Activated naive CD4-positive, alpha-beta T cell (primary cell): ENCODE data around the gene GRK3.
"Not testable (repeated sequence)": the region's sequence is repeated elsewhere in the genome, so short reads cannot be mapped to it uniquely, and the experiment has no call there.

ENCODE experiments used
- DNase-seq, 4 experiments: peaks; one replicate each; lab custom pipeline; 2025; lab: John Stamatoyannopoulos, UW

Gene GRK3

DNA sequence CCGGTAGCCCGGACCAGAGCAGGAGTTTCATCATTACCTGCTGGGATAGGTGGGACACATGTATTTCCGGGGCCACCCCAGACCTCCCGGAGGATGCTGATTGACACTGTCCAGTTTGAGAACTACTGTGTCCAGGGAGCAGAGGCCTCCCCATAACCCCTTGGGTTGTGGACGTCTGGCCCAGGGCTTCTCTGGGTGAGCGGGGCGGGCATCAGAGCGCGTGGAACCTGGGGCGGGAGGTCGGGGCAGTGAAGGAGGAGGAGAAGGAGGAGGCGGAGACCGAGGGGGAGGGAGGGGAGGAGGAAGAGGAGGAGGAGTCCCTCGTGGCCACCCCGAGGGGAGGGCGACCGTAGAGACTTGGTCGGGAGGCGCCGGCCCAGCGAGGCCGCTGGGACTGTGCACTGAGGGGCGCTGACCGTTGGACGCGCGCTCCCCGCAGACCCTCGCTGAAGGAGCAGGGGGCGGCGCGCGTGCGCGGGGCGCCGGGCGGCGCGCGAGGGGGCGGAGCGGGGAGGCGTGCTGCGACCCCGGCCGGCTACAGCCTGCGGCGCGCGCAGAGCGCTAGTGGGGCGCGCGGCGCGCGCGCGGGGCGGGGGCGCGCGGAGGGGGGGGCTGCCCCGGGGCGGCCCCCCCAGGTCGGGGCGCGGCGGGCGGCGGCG lies at the start of gene GRK3:
TSS of gene GRK3 (plus strand) at position 356 of the 659 bp plus-strand sequence. CDS start 366 bp downstream, outside the sequence.
- DNase-seq, result peak in 3 of 4 experiments; percentile 15 to 50 (median 22)

- DNase-seq, result no peak
Measured at GRCh38 chr22:25518000-25518663, 46.3 kb upstream of the GRK3 start.

- no peak for DNase-seq
Measured at GRCh38 chr22:25525376-25525775, 39.1 kb upstream of the GRK3 start.

- DNase-seq, result not testable (repeated sequence)
Measured at GRCh38 chr22:25525804-25526584, 38.5 kb upstream of the GRK3 start.

GRCh38 chr22:25527016-25527415 lies 37.5 kb upstream of the GRK3 start:
- DNase-seq, result not testable (repeated sequence)

- DNase-seq, result not testable (repeated sequence)
Measured at GRCh38 chr22:25528068-25528467, 36.4 kb upstream of the GRK3 start.

DNA sequence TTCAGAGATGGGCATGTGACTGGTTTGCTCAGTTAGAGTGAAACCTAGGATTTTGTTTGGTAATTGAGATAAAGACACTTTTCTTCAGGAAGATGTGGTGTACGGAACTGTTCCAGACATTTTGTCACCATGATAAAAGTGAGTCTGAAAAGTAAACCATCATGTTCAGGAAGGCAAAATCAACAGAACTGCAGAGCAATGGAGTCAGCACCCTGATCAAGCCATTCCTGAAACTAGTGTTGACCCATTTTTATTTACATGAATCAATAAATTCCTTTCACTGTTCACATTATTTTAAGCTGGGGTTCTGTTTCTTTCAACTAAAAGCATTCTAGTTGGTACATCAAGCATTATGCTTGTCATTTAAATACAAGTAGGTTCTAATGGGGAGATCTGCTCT lies 35.4 kb upstream of the GRK3 start:
- not testable (repeated sequence) for DNase-seq

GRCh38 chr22:25529541-25530137 lies 34.8 kb upstream of the GRK3 start:
- not testable (repeated sequence) for DNase-seq

- DNase-seq, result not testable (repeated sequence)
Measured at GRCh38 chr22:25531677-25532076, 32.8 kb upstream of the GRK3 start.

DNA sequence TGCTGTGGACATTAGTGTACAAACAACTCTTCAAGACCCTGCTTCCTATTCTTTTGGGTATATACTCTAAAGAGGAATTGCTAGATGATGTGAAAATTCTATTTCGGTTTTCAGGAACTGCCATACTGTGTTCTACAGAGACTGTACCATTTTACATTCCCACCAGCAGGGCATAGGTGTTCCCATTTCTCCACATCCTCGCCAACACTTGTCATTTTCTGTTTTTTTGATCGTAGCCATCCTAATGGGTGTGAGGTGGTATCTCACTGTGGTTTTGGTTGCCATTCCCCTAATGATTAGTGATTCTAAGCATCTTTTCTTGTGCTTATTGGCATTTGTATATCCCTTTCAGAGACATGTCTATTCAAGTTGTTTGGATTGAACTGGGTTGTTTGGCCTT lies 29.8 kb upstream of the GRK3 start:
- no peak for DNase-seq

GRCh38 chr22:25536589-25536988 lies 27.9 kb upstream of the GRK3 start:
- no peak for DNase-seq

DNA sequence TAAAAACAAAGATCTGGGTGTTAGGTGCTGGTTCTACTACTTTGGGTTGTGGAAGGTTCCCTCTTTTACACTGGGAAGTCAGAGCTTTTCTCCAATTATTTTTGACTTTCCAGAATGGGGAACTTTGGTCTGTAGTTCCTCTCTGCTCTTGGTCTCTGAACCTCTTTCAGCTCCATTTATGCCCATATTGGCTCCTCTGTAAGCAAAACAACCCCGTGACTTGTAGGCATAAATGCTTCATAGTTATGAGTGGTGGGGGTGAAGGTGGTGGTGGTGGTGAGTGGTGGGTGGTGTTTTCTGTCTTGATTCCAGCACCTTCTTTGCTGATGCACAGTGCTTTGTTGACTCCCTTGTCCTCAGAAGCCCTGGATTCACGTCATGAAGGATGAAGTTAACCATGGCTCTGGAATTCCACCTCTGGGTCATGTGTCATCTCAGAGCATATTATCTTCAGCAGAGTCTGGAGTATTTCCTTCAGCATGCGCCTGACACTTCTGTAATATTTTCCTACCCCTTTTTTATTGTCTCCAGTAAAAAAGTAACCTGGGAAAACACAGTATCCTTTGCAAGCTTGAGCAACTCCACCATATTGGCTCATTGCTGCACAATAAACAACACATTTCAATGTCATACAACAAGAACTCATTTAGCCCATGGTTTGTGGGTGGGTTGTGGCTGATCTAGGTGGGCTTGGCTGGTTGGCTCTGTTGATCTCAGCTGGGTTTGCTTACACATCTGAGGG lies 24.1 kb upstream of the GRK3 start:
- DNase-seq, result no peak

GRCh38 chr22:25540908-25541660 lies 23.4 kb upstream of the GRK3 start:
- no peak for DNase-seq

- DNase-seq, result no peak
Measured at GRCh38 chr22:25542191-25542590, 22.3 kb upstream of the GRK3 start.

- no peak for DNase-seq
Measured at GRCh38 chr22:25542720-25543402, 21.6 kb upstream of the GRK3 start.

- no peak for DNase-seq
Measured at GRCh38 chr22:25545146-25545545, 19.3 kb upstream of the GRK3 start.

- no peak for DNase-seq
Measured at GRCh38 chr22:25545672-25546071, 18.8 kb upstream of the GRK3 start.

- no peak for DNase-seq
Measured at GRCh38 chr22:25546242-25546641, 18.2 kb upstream of the GRK3 start.

- DNase-seq, result no peak
Measured at GRCh38 chr22:25546751-25547150, 17.7 kb upstream of the GRK3 start.

DNA sequence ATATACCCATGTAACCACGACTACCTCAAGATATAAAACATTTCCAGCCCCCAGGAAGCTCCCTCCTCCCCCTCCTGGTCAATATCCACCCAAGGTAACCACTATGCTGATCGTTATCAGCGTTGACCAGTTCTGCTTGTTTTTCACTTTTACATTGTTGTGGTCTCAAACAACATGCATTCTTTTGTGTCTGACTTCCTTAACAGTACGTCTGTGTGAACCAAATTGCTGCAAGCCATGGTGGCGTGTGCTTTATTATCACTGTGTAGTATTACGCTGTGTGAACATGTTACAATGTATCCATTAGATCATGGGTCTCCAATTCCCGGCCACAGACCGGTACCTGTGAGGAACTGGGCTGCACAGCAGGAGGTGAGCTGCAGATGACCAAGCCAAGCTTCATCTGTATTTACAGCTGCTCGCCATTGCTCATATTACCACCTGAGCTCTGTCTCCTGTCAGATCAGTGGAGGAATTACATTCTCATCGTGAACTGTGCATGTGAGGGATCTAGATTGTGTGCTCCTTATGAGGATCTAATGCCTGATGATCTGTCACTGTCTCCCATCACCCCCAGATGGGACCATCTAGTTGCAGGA lies 15.5 kb upstream of the GRK3 start:
- DNase-seq, result no peak
